Fibroblast of lung (primary cell): ENCODE measurements around the gene DNM3. TPM values are rescaled to one million over a fixed set of nuclear protein-coding genes. Genes with fewer than 3 reads are reported as not detected.

Source experiments
- DNase-seq, 2 donors: peaks; one replicate each; pipeline versions ENCODE4 v3.0.0 to v3.0.0-alpha.2; 2010; ENCODE audit warnings: low read depth in 2 of 2
- H2AFZ ChIP-seq: 2 replicates; pipeline ENCODE4 v1.5.1; 2012; ENCODE audit warnings: low read length, control low read depth, inconsistent platforms
- H3K27ac ChIP-seq: 2 replicates; pipeline ENCODE4 v1.5.1; 2011; ENCODE audit warnings: low read length, control low read depth; ENCODE audit not compliant: insufficient read depth
- H3K27me3 ChIP-seq: 2 replicates; pipeline ENCODE4 v1.5.1; 2011; ENCODE audit warnings: mild to moderate bottlenecking, low read length; ENCODE audit not compliant: control insufficient read depth, insufficient read depth
- H3K36me3 ChIP-seq: 2 replicates; pipeline ENCODE4 v1.5.1; 2011; ENCODE audit warnings: low read length; ENCODE audit not compliant: control insufficient read depth, insufficient read depth
- H3K4me1 ChIP-seq: 2 replicates; pipeline ENCODE4 v1.5.1; 2011; ENCODE audit warnings: low read length; ENCODE audit not compliant: control insufficient read depth, insufficient read depth; ENCODE audit errors: extremely low read depth
- H3K4me2 ChIP-seq: 2 replicates; pipeline ENCODE4 v1.5.1; 2011; ENCODE audit warnings: low read length, control low read depth; ENCODE audit not compliant: insufficient read depth; ENCODE audit errors: extremely low read depth
- H3K4me3 ChIP-seq, 4 experiments: fragments of 200-600 bp in 1 of 4; sonication (generic) in 1 of 4; replicated peaks in 1 of 4; 2 replicates each; pipeline ENCODE4 v1.5.1; 2011 to 2016; ENCODE audit warnings: low read length in 4 of 4, low read depth in 3 of 4, mild to moderate bottlenecking in 3 of 4, control low read depth in 2 of 4, inconsistent platforms in 1 of 4, mixed read lengths in 1 of 4; ENCODE audit not compliant: insufficient read depth in 1 of 4; ENCODE audit errors: control extremely low read depth in 1 of 4
- H3K79me2 ChIP-seq: 2 replicates; pipeline ENCODE4 v1.5.1; 2012; ENCODE audit warnings: mild to moderate bottlenecking, low read length, inconsistent platforms; ENCODE audit not compliant: control insufficient read depth, insufficient read depth
- H3K9ac ChIP-seq: 2 replicates; pipeline ENCODE4 v1.5.1; 2011; ENCODE audit warnings: mild to moderate bottlenecking, low read length, control low read depth; ENCODE audit not compliant: insufficient read depth
- H3K9me3 ChIP-seq: 2 replicates; pipeline ENCODE4 v1.5.1; 2012; ENCODE audit warnings: low read depth, low read length; ENCODE audit not compliant: control insufficient read depth, insufficient read depth
- H4K20me1 ChIP-seq: 2 replicates; pipeline ENCODE4 v1.5.1; 2011; ENCODE audit warnings: low read length; ENCODE audit not compliant: control insufficient read depth, insufficient read depth; ENCODE audit errors: extremely low read depth
- EZH2 ChIP-seq: IDR thresholded peaks from 2 replicates; pipeline ENCODE4 v1.5.1; 2012; ENCODE audit warnings: low read length, control low read depth, mild to moderate bottlenecking; ENCODE audit errors: missing control alignments
- polyA plus RNA-seq, 2 donors: library from polyadenylated mRNA; depleted of rRNA in 1 of 2; stranded (reverse) in 1 of 2; unstranded in 1 of 2; fragments of >200 nt; gene quantifications; 2 replicates each; pipeline ENCODE4 v1.2.1, GENCODE V29; 2011 to 2012; ENCODE audit warnings: missing spikeins in 1 of 2
- total RNA-seq: library from RNA; depleted of rRNA; stranded (reverse); fragments of >200 nt; gene quantifications from 2 replicates; pipeline ENCODE4 v1.2.1, GENCODE V29; 2014
- TF ChIP-seq, protein P1 (sequence below), 2 donors: IDR thresholded peaks in 1 of 2; conservative IDR thresholded peaks in 1 of 2; 1 replicate in 1 of 2; 2 replicates in 1 of 2; pipeline ENCODE4 v1.5.1; 2011 to 2012; ENCODE audit warnings: low read length in 2 of 2, control low read depth in 1 of 2, inconsistent platforms in 1 of 2, low read depth in 1 of 2, mild to moderate bottlenecking in 1 of 2

The DNM3 gene
- total and polyA plus RNA-seq, 2 donors (not counting 1 experiment from before 2014, with no cell fraction given): 1.6 to 3.6 TPM

DNA sequence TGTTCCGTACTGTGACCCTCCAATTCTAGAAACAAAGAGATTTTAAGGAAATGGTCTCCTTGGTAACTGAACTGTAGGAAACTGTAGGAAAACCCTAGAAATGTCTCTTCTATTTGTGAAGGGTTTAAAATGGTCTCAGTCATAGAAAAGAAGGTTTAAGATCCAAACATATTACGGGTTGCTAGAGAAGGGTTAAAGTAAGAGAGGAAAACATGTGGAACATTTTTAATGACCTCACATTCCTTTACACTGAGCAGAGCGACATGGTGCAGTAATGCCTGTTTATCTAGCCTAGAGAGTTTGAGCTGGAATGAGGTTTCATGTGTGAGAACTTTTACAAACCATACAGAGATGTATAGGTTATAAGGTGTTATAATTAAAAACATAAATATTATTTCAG is 542.2 kb downstream of the DNM3 start:
- no peak overlapping the region for H3K27ac ChIP-seq
- no peak for TF ChIP-seq EZH2
- TF ChIP-seq, protein P1, sequence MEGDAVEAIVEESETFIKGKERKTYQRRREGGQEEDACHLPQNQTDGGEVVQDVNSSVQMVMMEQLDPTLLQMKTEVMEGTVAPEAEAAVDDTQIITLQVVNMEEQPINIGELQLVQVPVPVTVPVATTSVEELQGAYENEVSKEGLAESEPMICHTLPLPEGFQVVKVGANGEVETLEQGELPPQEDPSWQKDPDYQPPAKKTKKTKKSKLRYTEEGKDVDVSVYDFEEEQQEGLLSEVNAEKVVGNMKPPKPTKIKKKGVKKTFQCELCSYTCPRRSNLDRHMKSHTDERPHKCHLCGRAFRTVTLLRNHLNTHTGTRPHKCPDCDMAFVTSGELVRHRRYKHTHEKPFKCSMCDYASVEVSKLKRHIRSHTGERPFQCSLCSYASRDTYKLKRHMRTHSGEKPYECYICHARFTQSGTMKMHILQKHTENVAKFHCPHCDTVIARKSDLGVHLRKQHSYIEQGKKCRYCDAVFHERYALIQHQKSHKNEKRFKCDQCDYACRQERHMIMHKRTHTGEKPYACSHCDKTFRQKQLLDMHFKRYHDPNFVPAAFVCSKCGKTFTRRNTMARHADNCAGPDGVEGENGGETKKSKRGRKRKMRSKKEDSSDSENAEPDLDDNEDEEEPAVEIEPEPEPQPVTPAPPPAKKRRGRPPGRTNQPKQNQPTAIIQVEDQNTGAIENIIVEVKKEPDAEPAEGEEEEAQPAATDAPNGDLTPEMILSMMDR (conservative IDR thresholded peaks at IDR 0.05 in 1 of 2, IDR thresholded peaks at IDR 0.05 in 1 of 2; ENCODE audit: low read depth in 1 of 2, low read length in 2 of 2): no peak
- no peak overlapping the region for H3K4me3 ChIP-seq
- H3K9ac ChIP-seq: no peak overlapping the region
- no peaks in the 10 kb centered on the region for H3K27me3 ChIP-seq
- H3K9me3 ChIP-seq: no peaks in the 10 kb centered on the region
- DNase-seq: peak; percentile 53 to 88
- no peaks in the 10 kb centered on the region for H4K20me1 ChIP-seq
- H3K4me1 ChIP-seq: peaks cover 8% of the 10 kb centered on the region
- H3K4me2 ChIP-seq: peak overlapping the region; percentile 37
- H2AFZ ChIP-seq: peak overlapping the region; percentile 60
- no peaks in the 10 kb centered on the region for H3K36me3 ChIP-seq
- H3K79me2 ChIP-seq: no peaks in the 10 kb centered on the region

DNA sequence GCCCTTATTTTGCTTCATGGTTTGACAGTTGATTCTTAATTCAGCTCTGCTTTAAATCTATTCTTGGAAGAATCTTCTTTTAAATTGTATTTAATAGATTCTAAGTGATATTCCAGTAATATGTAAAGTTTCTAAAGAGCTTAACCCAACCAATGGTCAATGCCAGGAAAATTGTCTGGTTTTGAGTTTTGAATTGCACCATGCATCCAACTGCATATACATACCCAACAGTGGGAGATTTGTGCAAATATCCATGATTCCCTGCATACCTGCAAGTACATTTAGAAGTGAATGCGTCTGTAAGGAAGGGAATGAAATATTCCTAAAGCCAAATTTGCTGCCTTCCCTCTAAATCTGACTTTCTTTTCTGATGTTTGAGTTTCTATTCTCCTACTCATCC is 543.4 kb downstream of the DNM3 start:
- Histone ChIP-seq H3K4me3 (no peak overlapping the region), H3K9me3 (no peaks in the 10 kb centered on the region), H3K79me2 (no peaks in the 10 kb centered on the region), H2AFZ (no peak overlapping the region), H4K20me1 (no peaks in the 10 kb centered on the region), H3K9ac (no peak overlapping the region), H3K27me3 (no peaks in the 10 kb centered on the region), H3K36me3 (no peaks in the 10 kb centered on the region), H3K4me2 (no peak overlapping the region), H3K4me1 (peaks cover 8% of the 10 kb centered on the region), H3K27ac (no peak overlapping the region)
- DNase-seq: no peak
- TF ChIP-seq EZH2: no peak
- TF ChIP-seq, protein P1 (conservative IDR thresholded peaks at IDR 0.05 in 1 of 2, IDR thresholded peaks at IDR 0.05 in 1 of 2; ENCODE audit: low read depth in 1 of 2, low read length in 2 of 2): no peak

DNA sequence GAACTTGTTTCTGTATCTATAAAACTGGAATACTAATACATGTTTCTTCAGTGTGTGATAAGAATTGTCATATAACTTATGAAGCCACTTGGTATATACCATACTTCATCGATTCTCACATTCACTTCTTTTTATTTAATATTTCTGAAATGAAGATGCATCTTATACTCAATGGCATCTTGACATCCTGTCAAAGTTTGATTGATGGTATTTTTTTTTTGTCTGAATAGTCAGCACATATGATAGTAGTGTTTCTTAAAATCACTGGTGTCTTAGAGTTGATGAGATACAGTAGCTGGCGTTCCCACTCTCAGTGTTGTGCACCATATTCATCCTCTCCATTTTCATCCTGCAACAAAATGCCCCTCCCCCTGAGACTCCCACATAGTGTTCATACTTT is 544.7 kb downstream of the DNM3 start:
- H3K9me3 ChIP-seq: no peaks in the 10 kb centered on the region
- no peak overlapping the region for H3K9ac ChIP-seq
- no peaks in the 10 kb centered on the region for H3K36me3 ChIP-seq
- DNase-seq: no peak
- H3K4me1 ChIP-seq: peaks cover 6% of the 10 kb centered on the region
- no peak overlapping the region for H2AFZ ChIP-seq
- H3K4me3 ChIP-seq: no peak overlapping the region
- no peak overlapping the region for H3K27ac ChIP-seq
- H3K27me3 ChIP-seq: no peaks in the 10 kb centered on the region
- no peak for TF ChIP-seq EZH2
- TF ChIP-seq, protein P1 (conservative IDR thresholded peaks at IDR 0.05 in 1 of 2, IDR thresholded peaks at IDR 0.05 in 1 of 2; ENCODE audit: low read depth in 1 of 2, low read length in 2 of 2): no peak
- no peaks in the 10 kb centered on the region for H3K79me2 ChIP-seq
- no peak overlapping the region for H3K4me2 ChIP-seq
- no peaks in the 10 kb centered on the region for H4K20me1 ChIP-seq
